ENCODE data around the gene MTG2.

The MTG2 gene

DNA sequence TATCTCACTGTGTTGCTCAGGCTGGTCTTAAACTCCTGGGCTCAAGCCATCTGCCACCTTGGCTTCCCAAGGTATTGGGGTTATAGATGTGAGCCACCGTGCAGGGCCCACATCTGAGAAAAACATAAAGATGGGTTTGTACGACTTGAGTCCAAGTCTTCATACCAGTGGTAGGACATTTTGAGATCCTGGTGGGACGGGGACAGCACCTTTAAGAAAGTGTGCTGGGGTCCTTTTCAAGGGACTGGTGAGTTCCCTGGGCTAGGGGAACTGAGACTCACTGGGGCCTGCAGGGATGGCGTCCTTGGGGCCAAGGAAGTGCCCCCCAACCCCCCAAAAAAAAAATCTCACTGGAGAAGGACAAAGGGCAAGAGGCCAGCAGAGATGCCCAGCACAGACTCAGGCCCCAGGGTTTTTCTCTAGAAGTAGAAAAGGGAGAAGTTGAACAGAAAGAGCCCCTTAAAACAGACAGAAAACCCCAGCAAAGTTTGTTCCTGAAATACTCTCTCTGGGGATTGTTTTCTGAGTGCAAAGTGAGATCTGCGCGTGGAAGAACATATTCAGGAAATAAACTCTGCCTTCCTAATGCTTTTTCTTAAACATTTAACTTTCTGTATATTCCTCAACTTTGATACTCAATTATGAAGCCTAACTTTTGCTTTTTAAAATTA is 66.2 kb downstream of the MTG2 start:
- no peak for DNase-seq
- no peaks in the 10 kb centered on the region for H3K9me3 ChIP-seq (ENCODE audit: severe bottlenecking)
- H3K27ac ChIP-seq = no peak overlapping the region
- H3K4me3 ChIP-seq (ENCODE audit: low read depth, low read length) = no peak overlapping the region
- H3K36me3 ChIP-seq = no peaks in the 10 kb centered on the region; the same call in none of the 2 replicates
- TF ChIP-seq, protein P1, sequence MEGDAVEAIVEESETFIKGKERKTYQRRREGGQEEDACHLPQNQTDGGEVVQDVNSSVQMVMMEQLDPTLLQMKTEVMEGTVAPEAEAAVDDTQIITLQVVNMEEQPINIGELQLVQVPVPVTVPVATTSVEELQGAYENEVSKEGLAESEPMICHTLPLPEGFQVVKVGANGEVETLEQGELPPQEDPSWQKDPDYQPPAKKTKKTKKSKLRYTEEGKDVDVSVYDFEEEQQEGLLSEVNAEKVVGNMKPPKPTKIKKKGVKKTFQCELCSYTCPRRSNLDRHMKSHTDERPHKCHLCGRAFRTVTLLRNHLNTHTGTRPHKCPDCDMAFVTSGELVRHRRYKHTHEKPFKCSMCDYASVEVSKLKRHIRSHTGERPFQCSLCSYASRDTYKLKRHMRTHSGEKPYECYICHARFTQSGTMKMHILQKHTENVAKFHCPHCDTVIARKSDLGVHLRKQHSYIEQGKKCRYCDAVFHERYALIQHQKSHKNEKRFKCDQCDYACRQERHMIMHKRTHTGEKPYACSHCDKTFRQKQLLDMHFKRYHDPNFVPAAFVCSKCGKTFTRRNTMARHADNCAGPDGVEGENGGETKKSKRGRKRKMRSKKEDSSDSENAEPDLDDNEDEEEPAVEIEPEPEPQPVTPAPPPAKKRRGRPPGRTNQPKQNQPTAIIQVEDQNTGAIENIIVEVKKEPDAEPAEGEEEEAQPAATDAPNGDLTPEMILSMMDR (IDR thresholded peaks at IDR 0.05; ENCODE audit: low read depth, low read length) = no peak
- H3K27me3 ChIP-seq (ENCODE audit: insufficient read depth, low read depth, severe bottlenecking) = no peaks in the 10 kb centered on the region

DNA sequence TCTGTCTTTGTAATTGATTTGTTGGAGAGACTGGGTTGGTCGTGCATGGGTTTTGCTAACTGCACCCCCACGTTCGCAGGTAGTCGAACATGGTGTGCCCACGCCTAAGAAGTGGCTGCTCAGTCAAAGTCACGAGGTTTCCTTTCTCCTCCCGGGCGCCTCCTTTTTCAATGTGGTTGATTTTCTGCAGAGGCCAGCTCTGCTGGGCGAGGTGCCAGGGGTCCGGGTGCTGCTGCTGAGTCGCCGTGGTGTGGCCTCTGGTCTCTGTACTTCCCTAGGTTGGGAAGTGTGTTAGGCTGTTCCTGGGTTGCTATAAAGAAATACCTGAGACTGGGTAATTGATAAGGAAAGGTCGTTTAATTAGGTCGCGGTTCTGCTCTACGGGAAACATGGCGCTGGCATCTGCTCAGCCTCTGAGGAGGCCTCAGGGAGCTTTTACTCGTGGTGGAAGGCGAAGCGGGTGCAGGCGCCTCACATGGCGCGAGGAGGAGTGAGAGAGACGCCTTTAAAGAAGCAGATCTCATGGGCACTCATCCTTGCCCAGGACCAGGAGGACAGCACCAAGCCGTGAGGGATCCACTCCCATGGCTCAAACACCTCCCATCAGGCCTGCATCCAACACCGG is 69.6 kb downstream of the MTG2 start:
- TF ChIP-seq, protein P1 (IDR thresholded peaks at IDR 0.05; ENCODE audit: low read depth, low read length) = no peak
- Histone ChIP-seq H3K9me3 (ENCODE audit: severe bottlenecking) (no peaks in the 10 kb centered on the region), H3K36me3 (peaks cover 15% of the 10 kb centered on the region), H3K27ac (no peak overlapping the region), H3K27me3 (ENCODE audit: insufficient read depth, low read depth, severe bottlenecking) (no peaks in the 10 kb centered on the region), H3K4me3 (ENCODE audit: low read depth, low read length) (no peak overlapping the region)
- no peak for DNase-seq

Measured in WERI-Rb-1 (cell line).